HG03025 (cell line): ENCODE measurements around the gene TH.
"Not testable (repeated sequence)": the region's sequence is repeated elsewhere in the genome, so short reads cannot be mapped to it uniquely, and the experiment has no call there.

Experiments
- ATAC-seq: cut with Tn5 transposase; IDR thresholded peaks from one replicate; pipeline ENCODE4 v1.9.1; 2021; ENCODE audit warnings: mild to moderate bottlenecking, moderate library complexity; ENCODE audit not compliant: unreplicated experiment, low FRiP score

The TH gene

DNA sequence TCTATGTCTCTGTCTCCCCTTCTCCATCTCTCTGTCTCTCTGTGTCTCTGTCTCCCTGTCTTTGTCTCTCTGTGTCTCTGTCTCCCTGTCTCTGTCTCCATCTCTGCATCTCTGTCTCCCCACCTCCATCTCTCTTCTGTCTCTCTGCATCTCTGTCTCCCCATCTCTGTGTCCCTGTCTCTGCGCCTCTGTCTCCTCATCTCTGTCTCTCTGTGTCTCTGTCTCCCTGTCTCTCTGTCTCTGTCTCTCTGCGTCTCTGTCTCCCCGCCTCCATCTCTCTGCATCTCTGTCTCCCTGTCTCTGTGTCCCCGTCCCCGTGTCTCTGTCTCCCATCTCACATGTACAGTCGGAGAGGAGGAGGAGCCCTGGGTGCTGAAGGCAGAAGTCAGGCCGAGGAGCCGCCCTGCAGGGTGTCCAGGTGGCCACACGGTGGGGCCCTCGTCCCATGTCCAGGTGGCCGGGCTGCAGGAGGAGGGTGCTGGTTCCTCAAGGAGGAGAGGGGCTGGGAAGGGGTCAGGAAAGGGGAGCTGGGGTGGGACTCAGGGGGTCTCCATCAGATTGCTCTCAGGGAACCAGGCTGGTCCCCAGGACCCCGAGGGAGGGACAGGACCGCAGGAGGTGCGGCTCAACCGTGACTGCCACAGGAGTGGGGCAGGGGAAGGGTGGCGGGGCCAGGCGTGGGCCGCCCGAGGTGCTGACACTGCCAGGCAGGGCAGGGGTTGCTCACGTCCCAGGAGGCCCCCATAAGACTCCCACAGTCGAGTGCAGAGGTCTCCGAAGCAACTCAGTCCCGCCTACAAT is 25.6 kb upstream of the TH start:
- ATAC-seq: no peak

DNA sequence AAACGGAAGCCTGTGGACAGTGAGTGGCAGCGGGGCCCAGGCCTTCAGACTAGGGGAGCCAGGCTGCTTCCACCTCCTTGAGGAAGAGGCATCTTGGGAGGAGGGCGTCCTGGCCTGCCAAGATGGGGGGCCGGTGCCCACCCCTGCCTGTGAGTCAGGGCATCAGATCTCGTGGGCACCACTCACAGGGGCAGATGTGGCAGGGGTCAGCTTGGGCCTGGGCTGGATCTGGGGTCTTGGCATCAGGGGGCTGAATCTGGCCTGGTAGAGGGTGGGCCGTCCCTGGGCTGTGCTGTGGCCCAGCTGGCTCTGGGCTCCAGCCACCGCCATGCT is 24.1 kb upstream of the TH start:
- no peak for ATAC-seq

DNA sequence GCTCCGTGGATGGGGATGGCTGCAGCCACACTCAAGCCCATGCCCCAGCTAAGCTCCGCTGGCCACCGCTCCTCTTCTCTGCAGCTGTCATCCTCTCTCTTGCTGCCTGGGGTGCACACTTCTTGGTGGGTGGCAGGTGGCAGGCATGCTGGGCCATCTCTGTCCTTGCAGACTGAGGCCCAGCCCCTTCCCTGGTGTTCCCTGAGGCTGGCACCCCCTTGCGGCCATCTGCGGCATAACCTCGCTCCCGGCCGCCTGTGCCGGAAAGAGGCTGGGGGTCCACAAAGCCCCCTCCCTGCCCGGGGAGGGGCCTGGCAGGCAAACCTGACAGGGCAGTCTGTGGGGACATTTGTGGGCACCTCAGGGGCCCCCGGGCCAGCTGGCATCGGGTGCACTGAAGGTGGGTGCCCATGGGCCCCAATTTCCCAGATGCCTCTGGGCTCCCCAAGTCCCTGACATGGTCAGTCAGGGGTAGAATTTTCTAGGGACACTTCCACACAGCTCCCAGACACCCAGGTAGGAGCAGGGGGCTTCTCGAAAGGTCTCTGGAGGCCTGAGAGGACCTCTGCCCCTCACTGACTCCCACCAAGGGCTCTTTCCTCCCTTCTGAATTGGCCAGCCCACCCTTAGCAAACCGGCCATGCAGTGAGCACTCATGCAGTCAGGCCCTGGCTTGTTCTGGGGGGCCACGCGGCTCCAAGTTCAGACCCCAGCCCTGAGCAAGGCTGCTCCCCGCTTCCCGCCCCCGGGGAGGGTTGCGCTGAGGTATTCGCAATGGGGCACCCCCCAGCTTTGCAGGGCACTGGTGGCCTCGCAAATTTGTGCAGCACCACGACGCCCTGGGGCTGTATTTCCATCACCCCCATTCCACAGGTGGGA is 23.5 kb upstream of the TH start:
- no peak for ATAC-seq

DNA sequence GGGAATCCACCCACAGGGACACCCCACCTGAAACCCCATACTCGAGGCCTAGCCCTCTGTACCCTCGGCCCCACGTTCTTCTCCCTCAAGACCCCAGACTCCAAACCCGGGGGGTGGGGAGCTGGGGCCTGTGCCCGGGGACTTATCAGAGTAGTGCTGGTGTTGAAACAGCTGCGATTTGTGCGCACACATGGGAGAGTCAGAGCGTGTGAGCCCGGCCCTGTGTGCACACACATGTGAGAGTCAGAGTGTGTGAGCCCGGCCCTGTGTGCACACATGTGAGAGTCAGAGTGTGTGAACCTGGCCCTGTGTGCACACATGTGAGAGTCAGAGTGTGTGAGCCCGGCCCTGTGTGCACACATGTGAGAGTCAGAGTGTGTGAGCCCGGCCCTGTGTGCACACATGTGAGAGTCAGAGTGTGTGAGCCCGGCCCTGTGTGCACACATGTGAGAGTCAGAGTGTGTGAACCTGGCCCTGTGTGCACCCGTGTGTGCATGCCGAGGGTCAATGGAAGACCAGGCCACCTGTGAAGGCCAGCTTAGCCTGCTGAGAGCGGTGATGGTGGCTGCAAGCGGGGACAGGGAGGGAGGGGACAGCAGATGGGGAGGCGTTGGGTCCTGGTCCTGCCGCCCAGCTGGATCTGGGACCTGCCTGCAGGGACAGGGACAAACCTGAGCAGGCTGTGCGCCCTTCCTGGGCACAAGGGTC is 22.4 kb upstream of the TH start:
- not testable (repeated sequence) for ATAC-seq

DNA sequence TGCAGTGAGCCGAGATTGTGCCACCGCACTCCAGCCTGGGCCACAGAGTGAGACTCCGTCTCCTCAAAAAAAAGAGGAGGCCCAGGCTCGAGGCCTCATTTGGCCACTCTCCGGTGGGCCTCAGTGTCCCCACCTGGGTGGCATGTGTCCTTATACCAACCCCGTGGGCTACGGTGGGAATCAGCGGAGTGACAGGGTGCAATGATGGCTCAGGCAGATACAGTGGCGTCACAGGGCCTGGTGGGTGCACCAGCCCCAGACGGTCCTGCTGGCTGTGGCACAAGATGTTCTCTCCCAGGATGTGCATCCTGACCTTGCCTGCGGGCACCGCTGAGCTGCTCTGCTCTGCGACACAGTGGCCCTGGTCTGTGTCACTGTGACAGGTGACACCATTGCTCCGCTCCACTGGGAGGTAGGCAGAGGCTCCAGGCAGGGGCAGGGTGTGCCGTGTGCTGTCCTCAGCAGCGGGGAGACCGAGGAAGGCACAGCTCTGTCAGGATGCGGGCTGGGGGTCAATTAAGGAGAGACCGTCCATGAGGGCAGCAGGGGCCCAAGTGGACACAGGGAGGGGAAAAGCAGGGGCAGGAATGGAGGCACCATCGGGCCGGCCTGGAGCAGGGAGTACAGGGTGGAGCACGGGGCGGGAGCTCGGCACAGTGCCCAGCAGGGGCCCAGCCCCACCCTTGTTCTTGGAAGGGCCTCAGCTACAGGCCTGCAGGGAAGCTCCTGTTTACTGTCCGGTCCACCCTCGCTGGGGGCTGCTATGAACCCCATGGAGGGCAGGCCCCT is 21.7 kb upstream of the TH start:
- ATAC-seq: no peak

DNA sequence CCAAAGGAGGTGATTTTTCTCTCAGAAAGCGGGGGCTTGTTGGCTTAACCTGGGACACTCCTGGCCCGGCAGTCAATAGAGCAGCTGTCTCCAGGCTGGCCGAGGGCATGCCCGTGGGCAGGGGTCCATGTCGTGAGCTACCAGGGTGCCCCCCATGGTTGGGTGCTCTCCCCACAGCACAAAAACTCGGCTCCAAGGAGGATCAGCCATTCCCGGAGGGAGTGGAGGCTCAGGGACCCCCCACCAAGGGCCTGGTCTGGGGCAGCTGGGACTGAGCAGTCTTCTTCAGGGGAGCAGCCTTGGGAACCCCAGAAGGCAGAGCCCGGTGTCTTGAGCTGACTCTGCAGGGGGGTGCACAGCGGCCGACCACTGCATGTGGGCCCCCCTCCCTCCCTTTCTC is 20.8 kb upstream of the TH start:
- ATAC-seq: no peak

DNA sequence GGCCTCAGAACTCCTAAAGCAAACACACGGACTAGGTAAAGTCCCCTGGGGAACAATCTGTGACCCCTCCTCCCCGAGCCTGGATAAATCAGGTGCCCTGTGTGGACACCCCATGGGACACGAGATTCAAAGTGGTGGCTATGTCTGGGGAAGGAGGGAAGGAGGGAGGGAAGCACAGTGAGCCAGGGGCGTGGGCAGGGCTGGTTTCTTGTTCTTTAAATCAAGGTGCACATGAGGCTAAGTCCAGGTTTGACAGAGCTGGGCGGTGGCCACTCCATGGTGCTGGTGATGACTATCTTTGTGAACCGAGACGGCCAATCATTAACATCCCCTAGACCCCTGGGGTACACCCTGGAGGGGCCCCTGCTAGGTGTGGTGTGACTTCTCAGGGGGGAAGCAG is 20.3 kb upstream of the TH start:
- ATAC-seq: no peak

DNA sequence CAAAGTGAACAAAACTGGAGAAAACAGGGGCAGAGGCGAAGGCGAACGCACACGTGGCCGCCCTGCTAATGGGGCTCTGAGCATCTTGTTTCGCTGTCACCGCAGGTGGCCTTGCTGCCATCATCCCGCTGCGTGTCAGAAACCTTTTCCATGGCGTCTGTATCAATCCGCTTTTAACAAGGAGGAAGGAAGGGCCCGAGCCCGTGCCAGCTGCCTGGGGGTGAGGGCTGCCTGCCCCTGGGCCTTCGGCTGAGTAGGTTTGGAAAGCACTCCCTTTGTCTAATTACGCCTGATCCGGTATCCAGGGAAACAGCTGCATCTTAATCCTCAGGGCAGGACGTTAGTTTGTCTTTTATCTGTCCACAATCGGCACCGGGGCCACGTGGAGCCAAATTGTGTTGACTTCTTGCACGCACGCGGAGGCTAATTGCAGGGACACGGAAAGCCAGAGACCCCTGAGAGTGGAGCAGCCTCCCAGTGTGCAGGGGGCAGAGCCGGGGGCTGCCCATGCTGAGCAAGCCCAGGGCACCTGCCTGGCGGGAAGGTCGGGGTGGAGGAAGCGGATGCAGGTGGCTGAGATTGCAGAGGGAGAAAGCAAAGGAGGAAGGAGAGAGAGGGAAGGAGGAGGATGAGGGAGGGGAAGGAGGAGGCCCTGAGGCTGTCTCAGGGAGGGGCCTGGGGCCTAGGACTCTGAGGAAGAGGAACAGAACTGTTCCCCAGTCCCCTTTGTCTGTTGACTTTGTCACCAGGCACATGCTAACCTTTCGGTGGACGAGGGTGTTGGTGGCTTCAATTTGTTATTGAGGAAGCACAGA is 19.2 kb upstream of the TH start:
- ATAC-seq: no peak

DNA sequence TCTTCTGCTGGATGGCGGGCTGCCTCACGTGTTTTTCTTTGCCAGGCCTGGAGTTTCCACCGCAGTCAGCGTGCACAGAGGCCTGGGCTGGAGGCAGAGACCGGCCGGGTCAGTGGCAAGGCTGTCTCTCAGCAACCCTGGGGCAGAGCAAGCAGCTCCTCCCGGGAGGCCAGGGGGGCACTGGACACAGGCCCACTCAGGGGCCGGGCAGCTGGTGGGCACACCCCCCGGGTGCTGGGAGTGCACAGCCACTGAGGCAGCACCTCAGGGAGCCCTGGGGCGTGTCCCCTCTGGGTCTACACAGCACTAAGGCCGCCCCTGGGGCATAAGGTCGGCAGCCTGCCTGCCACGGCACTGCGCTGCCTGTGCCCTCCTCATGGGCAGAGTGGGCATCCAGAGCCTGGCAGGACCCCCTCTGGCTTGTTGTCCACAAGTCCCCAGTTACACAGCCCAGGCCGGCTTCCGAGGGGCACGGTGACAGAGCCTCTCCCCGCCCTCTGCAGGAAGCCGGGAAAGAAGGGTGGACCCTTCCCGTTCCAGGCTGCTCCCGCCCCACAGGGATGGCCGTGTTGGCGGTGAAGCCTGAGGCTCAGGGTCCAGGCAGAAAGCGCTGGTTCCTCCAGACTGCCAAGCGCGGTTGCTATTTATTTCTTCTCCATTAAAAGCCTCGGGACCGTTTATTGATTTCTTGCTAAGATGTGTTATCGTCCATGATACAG is 18.5 kb upstream of the TH start:
- ATAC-seq: no peak

DNA sequence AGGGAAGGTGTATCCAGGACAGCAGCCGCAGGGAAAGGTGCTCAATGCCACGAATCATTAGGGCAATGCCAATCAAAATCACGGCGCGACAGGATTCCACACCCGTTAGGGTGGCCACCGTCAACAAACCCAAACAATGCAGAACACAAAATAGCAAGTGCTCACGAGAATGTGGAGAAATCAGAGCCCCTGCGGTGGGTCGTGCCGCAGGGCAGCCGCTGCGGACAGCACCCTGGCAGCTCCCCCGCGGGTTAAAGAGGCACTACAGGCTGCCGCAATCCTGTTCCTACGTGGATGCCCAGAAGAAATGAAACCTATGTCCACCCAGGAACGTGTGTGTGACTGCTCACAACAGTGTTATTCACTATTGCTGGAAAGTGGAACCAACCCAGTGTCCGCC is 17.1 kb upstream of the TH start:
- no peak for ATAC-seq

DNA sequence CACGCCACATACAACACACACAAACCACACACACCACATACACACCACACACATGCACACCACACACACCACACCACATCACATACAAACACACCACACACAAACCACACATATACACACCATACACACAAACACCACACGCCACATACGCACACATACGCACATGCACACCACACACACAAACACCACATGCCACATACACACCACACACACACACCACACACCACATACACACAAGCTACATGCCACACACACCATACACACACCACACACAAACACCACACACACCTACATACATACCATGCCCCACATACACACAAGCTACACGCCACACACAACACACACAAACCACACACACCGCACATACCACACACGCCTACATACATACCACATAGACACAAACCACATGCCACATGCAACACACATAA is 15.7 kb upstream of the TH start:
- no peak for ATAC-seq

DNA sequence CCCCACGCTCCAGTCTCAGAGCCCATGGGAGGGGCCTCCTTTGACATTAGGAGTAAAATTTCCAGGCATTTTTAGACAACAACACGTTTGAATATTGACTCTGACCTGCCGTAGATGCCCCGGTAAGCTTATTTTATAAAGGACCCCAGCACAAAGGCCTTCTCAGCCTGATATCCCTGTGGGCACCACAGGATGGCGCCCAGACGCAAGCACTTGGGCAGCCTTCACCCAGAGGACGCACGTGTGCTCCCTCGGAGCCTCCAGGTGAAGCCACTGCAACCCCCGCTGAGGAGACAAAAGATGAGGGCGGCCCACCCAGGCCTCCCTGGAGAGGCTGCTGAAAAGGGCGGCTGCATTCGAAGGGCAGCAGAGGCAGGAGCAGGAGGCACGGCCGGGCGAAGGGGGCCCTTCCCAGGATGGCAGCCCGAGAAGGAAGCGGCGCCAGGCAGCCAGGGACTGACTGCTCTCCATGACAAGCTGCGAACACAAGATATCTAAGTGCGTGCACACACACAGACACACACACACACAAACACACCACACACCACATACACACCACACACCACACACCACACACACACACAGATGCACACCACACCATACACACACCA is 15.2 kb upstream of the TH start:
- no peak for ATAC-seq

DNA sequence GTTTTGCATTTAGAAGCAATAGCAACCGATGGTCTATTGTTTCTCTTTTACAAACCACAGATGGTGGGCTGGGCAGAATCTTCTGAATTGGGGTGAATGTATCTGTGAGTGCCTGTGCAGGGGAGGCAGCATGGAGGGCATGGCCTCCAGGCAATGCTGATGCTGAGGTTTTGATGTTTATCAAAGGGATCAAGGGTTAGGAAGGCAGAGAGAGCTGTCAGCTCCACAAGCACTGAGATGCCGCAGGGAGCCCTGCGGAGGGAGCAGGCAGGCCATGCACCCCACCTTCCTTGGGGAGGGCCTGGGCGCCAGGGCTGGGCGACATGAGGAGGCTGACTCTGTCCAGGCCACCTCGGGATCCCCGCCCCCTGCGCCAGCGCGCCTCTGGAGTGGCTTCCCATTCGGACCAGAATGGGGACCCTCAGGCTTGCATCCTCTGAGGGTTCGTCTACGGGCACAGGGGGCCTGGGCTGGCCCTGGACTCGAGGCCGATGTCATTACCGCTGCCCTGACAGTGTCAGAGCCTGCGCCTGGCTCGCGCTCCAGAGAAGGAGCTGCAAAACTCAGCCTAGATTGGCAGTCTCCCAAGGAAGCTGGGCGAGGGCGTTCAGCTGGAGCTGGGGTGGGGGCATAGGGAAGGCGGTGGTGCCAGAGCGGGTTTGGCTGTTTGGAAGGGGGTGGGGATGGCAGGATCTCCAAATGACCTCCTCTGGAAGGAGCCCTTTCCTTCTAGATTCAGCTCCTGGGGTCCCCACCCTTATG is 13.9 kb upstream of the TH start:
- ATAC-seq: no peak

DNA sequence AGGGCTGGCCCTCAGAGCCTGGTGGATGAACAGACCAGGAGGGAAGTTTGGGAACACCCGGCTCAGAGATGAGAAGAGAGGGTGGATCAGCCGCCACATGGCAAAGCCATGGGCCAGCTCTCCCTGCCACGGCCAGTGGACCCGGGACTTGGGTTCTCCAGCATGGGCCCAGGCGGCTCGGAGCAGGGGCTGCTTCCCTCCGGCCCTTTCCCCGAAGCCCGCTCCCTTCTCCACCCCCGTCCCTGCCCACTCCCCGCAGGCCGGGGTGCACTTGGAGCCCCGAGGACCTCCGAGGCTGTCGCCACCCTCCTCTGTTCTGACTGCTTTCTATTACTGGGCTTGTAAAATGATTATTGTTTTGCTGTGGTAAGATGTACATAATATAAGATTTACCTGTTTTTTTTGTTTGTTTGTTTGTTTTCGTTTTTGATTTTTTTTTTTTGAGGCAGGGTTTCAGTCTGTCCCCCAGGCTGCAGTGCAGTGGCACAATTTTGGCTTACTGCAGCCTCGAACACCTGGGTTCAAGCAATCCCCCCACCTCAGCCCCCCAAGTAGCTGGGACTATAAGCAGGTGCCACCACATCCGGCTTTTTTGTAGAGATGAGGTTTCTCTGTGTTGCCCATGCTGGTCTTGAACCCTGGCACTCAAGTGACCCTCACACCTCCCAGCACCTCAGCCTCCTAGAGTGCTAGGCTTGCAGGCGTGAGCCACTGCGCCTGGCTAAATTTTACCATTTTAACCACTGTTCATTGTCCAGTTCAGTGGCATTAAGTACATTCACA is 11.3 kb upstream of the TH start:
- ATAC-seq: no peak

DNA sequence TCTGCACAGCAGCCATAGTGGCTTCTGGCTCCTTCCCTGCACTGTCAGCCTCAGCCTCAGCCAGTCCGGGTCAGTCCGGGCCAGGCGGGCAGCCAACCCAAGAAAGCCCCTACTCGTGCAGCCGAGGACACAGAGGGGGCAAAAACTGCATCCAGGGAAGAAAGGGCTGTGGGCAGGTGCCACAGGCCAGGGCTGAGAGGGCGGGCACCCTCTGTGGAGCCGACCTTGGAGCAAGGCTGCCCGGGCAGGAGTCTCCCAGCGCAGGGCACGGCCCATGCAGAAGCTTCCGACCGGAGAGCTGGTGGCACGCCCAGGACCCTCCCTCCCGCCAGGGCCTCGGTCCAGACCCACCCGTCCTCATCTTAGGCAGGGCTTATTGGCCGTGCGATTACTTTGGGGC is 10.5 kb upstream of the TH start:
- no peak for ATAC-seq

DNA sequence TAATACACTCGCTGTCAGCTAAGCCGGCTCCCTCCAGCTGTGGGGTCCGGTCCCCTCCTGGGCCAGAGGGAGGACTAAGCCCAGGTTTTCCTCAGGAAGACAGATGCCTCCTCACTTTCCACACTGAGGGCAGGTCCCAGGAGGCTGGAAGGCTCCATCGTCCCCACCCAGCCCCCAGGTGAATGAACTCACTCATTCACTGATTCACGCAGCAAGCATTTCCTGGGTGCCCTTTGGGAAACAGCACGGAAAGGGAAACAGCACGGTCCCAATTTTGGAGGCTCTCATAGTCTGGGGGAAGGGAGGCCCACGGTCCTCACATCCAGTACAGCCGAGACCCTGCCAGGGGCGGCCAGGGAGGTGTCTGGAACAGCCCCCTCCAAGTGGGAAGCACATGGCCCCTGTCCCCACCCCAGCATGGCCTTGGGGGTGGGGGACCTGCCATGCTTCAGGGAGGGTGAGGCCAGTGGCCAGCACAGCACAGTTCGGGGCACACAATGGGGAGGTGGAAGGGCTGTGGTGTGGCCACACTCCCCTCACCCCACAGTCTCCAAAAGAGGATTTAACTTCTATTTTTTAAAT is 9.3 kb upstream of the TH start:
- no peak for ATAC-seq

DNA sequence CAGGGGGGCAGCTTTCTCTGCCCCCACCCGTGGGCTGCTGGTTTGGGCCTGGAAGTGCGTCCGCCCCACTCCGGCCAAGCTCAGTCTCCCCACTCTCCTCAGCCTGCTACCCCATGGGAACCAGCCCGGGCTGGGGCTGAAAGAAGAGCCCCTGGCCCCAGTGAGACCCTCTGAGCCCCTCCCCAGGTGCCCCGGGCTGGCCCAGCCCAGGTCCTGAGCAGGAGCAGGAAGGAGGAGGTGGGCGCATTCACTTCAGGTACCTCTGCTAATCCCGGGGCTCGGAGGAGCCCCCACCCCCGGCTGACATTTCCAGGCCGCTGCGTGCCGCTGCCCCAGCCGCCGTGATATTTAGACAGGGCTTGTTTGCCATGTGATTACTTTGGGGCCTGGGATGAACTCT is 8.7 kb upstream of the TH start:
- ATAC-seq: no peak
